Measurements from ENCODE around the gene HSPB3. TPM values are rescaled to one million over a fixed set of nuclear protein-coding genes. Genes with fewer than 3 reads are reported as not detected.

HSPB3 gene
- total and polyA plus RNA-seq, 2 of the 4 experiments (the other 2 are of a cell fraction), result 0.31 to 0.54 TPM

DNA sequence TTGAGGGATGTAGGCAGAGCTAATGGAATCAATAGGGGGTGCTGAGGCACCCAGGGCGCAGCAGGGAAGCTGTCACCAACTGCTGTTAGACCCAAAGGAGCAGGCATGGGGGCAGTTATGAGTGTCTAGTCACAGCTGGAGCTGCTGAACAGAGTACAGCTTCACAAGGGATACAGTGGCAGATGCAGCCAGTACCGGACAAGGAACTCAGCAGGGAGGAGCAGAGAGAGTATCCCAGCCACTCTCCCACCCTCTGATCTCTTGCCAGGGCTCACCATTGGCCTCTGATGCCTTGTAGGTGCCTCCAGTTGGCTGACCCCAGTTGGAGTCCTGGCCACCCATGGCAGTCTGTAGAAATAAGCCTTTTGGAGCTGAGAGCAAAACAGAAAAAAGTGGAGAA is 42.6 kb upstream of the HSPB3 start:
- 0 out of 2 replicates have a peak, but pooled peaks cover 4% of the 10 kb centered on the region for H3K9me1 ChIP-seq (ENCODE audit: insufficient read depth, low read length)
- no peak overlapping the region for H4K5ac ChIP-seq (ENCODE audit: low read depth, low read length)
- H4K8ac ChIP-seq (ENCODE audit: low read depth in 2 of 2, low read length in 2 of 2), result no peak overlapping the region
- dilution Hi-C loops (cut with HindIII; ENCODE audit: low sequenced_read_pairs, unreplicated experiment), result no loop called here
- H3K56ac ChIP-seq (ENCODE audit: extremely low read depth, insufficient read depth, low read length), result no peak overlapping the region
- H3K23ac ChIP-seq (ENCODE audit: low read depth, low read length), result no peak overlapping the region
- ChIA-PET CTCF (interaction anchor here (0.6 kb wide), 1 partner anchor 57 kb away, joined by 3 read pairs; no protein-coding TSS in a partner anchor), POLR2A (ENCODE audit: unreplicated experiment) (no interaction called here)
- H4K20me1 ChIP-seq (ENCODE audit: insufficient read depth, low read length), result no peaks in the 10 kb centered on the region
- H2BK20ac ChIP-seq (ENCODE audit: low read depth, low read length), result no peak overlapping the region
- H3K4ac ChIP-seq (ENCODE audit: low read depth, low read length), result no peak overlapping the region
- in situ Hi-C loops (cut with MboI; ENCODE audit: low sequenced_read_pairs), result loop anchor here (5.0 kb wide), 1 partner anchor 156 kb away; no protein-coding TSS in a partner anchor
- H2BK5ac ChIP-seq (ENCODE audit: low read depth, low read length, poor library complexity, severe bottlenecking), result no peak overlapping the region
- no peak overlapping the region for H2AK5ac ChIP-seq (ENCODE audit: low read depth, low read length)
- no peak overlapping the region for H4K91ac ChIP-seq (ENCODE audit: insufficient read depth, low read depth, low read length)
- TF ChIP-seq POLR2A (IDR thresholded peaks at IDR 0.05; ENCODE audit: low read depth, low read length) (no peak), FOS (IDR thresholded peaks at IDR 0.05; ENCODE audit: low read depth, low read length) (no peak), SMC3 (IDR thresholded peaks at IDR 0.05; ENCODE audit: low read depth, low read length) (no peak), RAD21 (IDR thresholded peaks at IDR 0.05; ENCODE audit: low read length) (no peak), MAZ (IDR thresholded peaks at IDR 0.05; ENCODE audit: borderline replicate concordance, low read depth, low read length) (no peak), NFE2L2 (IDR thresholded peaks at IDR 0.05; ENCODE audit: low read depth, low read length) (no peak), CHD1 (IDR thresholded peaks at IDR 0.05; ENCODE audit: low read depth, low read length) (no peak), BHLHE40 (IDR thresholded peaks at IDR 0.05; ENCODE audit: low read depth, low read length) (no peak), RFX5 (IDR thresholded peaks at IDR 0.05; ENCODE audit: low read depth, low read length) (no peak), CEBPB (IDR thresholded peaks at IDR 0.05; ENCODE audit: low read depth, low read length) (no peak), RCOR1 (IDR thresholded peaks at IDR 0.05; ENCODE audit: insufficient replicate concordance, low read length) (no peak), MAFK (IDR thresholded peaks at IDR 0.05; ENCODE audit: low read depth, low read length) (no peak), MXI1 (IDR thresholded peaks at IDR 0.05; ENCODE audit: borderline replicate concordance, low read depth, low read length) (no peak)
- TF ChIP-seq, protein P1, sequence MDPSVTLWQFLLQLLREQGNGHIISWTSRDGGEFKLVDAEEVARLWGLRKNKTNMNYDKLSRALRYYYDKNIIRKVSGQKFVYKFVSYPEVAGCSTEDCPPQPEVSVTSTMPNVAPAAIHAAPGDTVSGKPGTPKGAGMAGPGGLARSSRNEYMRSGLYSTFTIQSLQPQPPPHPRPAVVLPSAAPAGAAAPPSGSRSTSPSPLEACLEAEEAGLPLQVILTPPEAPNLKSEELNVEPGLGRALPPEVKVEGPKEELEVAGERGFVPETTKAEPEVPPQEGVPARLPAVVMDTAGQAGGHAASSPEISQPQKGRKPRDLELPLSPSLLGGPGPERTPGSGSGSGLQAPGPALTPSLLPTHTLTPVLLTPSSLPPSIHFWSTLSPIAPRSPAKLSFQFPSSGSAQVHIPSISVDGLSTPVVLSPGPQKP (IDR thresholded peaks at IDR 0.05; ENCODE audit: borderline replicate concordance, low read depth, low read length), result no peak
- TF ChIP-seq, protein P2, sequence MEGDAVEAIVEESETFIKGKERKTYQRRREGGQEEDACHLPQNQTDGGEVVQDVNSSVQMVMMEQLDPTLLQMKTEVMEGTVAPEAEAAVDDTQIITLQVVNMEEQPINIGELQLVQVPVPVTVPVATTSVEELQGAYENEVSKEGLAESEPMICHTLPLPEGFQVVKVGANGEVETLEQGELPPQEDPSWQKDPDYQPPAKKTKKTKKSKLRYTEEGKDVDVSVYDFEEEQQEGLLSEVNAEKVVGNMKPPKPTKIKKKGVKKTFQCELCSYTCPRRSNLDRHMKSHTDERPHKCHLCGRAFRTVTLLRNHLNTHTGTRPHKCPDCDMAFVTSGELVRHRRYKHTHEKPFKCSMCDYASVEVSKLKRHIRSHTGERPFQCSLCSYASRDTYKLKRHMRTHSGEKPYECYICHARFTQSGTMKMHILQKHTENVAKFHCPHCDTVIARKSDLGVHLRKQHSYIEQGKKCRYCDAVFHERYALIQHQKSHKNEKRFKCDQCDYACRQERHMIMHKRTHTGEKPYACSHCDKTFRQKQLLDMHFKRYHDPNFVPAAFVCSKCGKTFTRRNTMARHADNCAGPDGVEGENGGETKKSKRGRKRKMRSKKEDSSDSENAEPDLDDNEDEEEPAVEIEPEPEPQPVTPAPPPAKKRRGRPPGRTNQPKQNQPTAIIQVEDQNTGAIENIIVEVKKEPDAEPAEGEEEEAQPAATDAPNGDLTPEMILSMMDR (conservative IDR thresholded peaks at IDR 0.05; ENCODE audit: low read depth, low read length), result no peak
- TF ChIP-seq, protein P3, sequence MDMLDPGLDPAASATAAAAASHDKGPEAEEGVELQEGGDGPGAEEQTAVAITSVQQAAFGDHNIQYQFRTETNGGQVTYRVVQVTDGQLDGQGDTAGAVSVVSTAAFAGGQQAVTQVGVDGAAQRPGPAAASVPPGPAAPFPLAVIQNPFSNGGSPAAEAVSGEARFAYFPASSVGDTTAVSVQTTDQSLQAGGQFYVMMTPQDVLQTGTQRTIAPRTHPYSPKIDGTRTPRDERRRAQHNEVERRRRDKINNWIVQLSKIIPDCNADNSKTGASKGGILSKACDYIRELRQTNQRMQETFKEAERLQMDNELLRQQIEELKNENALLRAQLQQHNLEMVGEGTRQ (IDR thresholded peaks at IDR 0.05; ENCODE audit: low read depth, low read length), result no peak
- DNase-seq, result no peak
- no peak overlapping the region for H3K9ac ChIP-seq (ENCODE audit: low read depth, low read length)
- no peak overlapping the region for H3K14ac ChIP-seq (replicated peaks; ENCODE audit: low read depth, low read length)
- no peaks in the 10 kb centered on the region for H3K36me3 ChIP-seq (ENCODE audit: control insufficient read depth, insufficient read depth, low read length)
- no TSS peak for BruUV-seq (replicated peaks)
- H3K79me1 ChIP-seq (ENCODE audit: low read depth in 1 of 2, low read length in 2 of 2), result no peaks in the 10 kb centered on the region
- H3K4me2 ChIP-seq (ENCODE audit: low read depth, low read length), result no peak overlapping the region
- peaks cover 17% of the 10 kb centered on the region for H3K27me3 ChIP-seq (ENCODE audit: control insufficient read depth, insufficient read depth, low read length)
- no peak overlapping the region for H2BK15ac ChIP-seq (ENCODE audit: low read depth, low read length)
- H3K27ac ChIP-seq (ENCODE audit: insufficient read depth, low read length), result no peak overlapping the region
- no peaks in the 10 kb centered on the region for H3K9me3 ChIP-seq (ENCODE audit: control insufficient read depth, insufficient read depth, low read length)
- intact Hi-C loops (cut with micrococcal nuclease), result no loop called here
- no peak overlapping the region for H3K18ac ChIP-seq (ENCODE audit: low read depth, low read length)
- ATAC-seq (ENCODE audit: low read depth), result no peak
- no peak overlapping the region for H3K4me3 ChIP-seq (ENCODE audit: insufficient read depth, low read depth, low read length)
- H2AK9ac ChIP-seq (replicated peaks; ENCODE audit: low read depth, low read length, poor library complexity), result no peak overlapping the region
- WGBS, 2 experiments (ENCODE audit: extremely low coverage in 2 of 2, insufficient read length in 1 of 2), result 80% methylated on average over 1 of the region's 2 CpGs; no CpG with 5 or more reads in 1 of the 2 experiments
- no peak overlapping the region for H2BK120ac ChIP-seq (ENCODE audit: low read depth, low read length)
- no peak overlapping the region for H2AFZ ChIP-seq (replicated peaks; ENCODE audit: low read length, poor library complexity)
- peaks cover 3% of the 10 kb centered on the region for H3K4me1 ChIP-seq (ENCODE audit: control insufficient read depth, insufficient read depth, low read length)
